Stomach (tissue), 4 donors: ENCODE results near the gene ARL14.

Source experiments
- CTCF ChIP-seq, 7 experiments: fragments of 450-650 bp in 4 of 7; fragments of 200-600 bp in 3 of 7; sonication (generic) in 3 of 7; IDR thresholded peaks; one replicate each; pipeline ENCODE4 v1.5.1; 2016 to 2019; ENCODE audit warnings: antibody characterized with exemption in 7 of 7, control low read depth in 2 of 7, mild to moderate bottlenecking in 1 of 7
- EP300 ChIP-seq: sonication (generic); formaldehyde crosslinking; IDR thresholded peaks from one replicate; pipeline ENCODE4 v1.6.1; 2017; ENCODE audit warnings: antibody characterized with exemption
- POLR2A ChIP-seq, 4 donors: fragments of 450-650 bp; IDR thresholded peaks; one replicate each; pipeline ENCODE4 v1.6.1; 2016; ENCODE audit warnings: antibody characterized with exemption in 4 of 4, control low read depth in 2 of 4, mild to moderate bottlenecking in 1 of 4, moderate library complexity in 1 of 4

- TF ChIP-seq CTCF (IDR thresholded peaks at IDR 0.05), result no peak
- no peak for TF ChIP-seq POLR2A (IDR thresholded peaks at IDR 0.05)
- TF ChIP-seq EP300, result no peak
These were observed 11.0 kb upstream of the ARL14 start for GRCh38 chr3:160665784-160666526.
